HG03097 (cell line): ENCODE data around the gene LRRC71.

ENCODE experiments used
- ATAC-seq: cut with Tn5 transposase; IDR thresholded peaks from one replicate; pipeline ENCODE4 v1.9.1; 2021; ENCODE audit not compliant: unreplicated experiment, low FRiP score

Gene LRRC71

GRCh38 chr1:156905176-156905575 is 15.3 kb upstream of the LRRC71 start:
- ATAC-seq: no peak

GRCh38 chr1:156905651-156906050 is 14.8 kb upstream of the LRRC71 start:
- no peak for ATAC-seq

GRCh38 chr1:156906206-156906906 is 14.1 kb upstream of the LRRC71 start:
- no peak for ATAC-seq

- no peak for ATAC-seq
These were observed 11.9 kb upstream of the LRRC71 start for GRCh38 chr1:156908541-156908940.

- no peak for ATAC-seq
These were observed 11.5 kb upstream of the LRRC71 start for GRCh38 chr1:156908955-156909354.

- ATAC-seq: no peak
These were observed 10.8 kb upstream of the LRRC71 start for GRCh38 chr1:156909671-156910070.

GRCh38 chr1:156910309-156910782 is 10.1 kb upstream of the LRRC71 start:
- no peak for ATAC-seq

GRCh38 chr1:156911577-156912298 is 8.7 kb upstream of the LRRC71 start:
- ATAC-seq: no peak

- ATAC-seq: no peak
These were observed 8.1 kb upstream of the LRRC71 start for GRCh38 chr1:156912310-156912709.

- no peak for ATAC-seq
These were observed 7.3 kb upstream of the LRRC71 start for GRCh38 chr1:156912861-156913808.

- no peak for ATAC-seq
These were observed 6.5 kb upstream of the LRRC71 start for GRCh38 chr1:156913809-156914387.

- ATAC-seq: no peak
These were observed 6.0 kb upstream of the LRRC71 start for GRCh38 chr1:156914440-156914856.

- ATAC-seq: no peak
These were observed 659 bp downstream of the LRRC71 start for GRCh38 chr1:156921053-156921529.

GRCh38 chr1:156922986-156923669 is 2.7 kb downstream of the LRRC71 start:
- no peak for ATAC-seq

- no peak for ATAC-seq
These were observed 3.4 kb downstream of the LRRC71 start for GRCh38 chr1:156923670-156924477.

- no peak for ATAC-seq
These were observed 4.2 kb downstream of the LRRC71 start for GRCh38 chr1:156924478-156925153.

- no peak for ATAC-seq
These were observed 5.0 kb downstream of the LRRC71 start for GRCh38 chr1:156925154-156926010.

- no peak for ATAC-seq
These were observed 5.7 kb downstream of the LRRC71 start for GRCh38 chr1:156926175-156926574.
